Breast epithelium (tissue), 3 donors: ENCODE measurements around the gene RRAS2.

ENCODE experiments used
- CTCF ChIP-seq, 3 donors: fragments of 450-650 bp; IDR thresholded peaks; one replicate each; pipeline ENCODE4 v1.5.1; 2016 to 2017; ENCODE audit warnings: antibody characterized with exemption in 3 of 3, mild to moderate bottlenecking in 3 of 3, moderate library complexity in 3 of 3
- POLR2A ChIP-seq: fragments of 450-650 bp; IDR thresholded peaks from one replicate; pipeline ENCODE4 v1.6.1; 2016; ENCODE audit warnings: antibody characterized with exemption, mild to moderate bottlenecking, moderate library complexity

- TF ChIP-seq CTCF (IDR thresholded peaks at IDR 0.05) (no peak), POLR2A (no peak)
Measured at GRCh38 chr11:14288189-14288935, 70.6 kb downstream of the RRAS2 start.
